A549 (cell line): ENCODE measurements around the gene DSCAML1.

Source experiments
- EHMT2 ChIP-seq: fragments of 200-600 bp; sonication (generic); IDR thresholded peaks from 2 replicates; pipeline ENCODE4 v1.6.1; 2016; ENCODE audit warnings: antibody characterized with exemption, low read depth, mild to moderate bottlenecking, moderate library complexity
- EP300 ChIP-seq, 2 experiments: fragments of >200 bp; sonication (Bioruptor Twin); formaldehyde crosslinking; IDR thresholded peaks; 2 replicates in 1 of 2; 3 replicates in 1 of 2; pipeline ENCODE4 v1.6.1; 2016 to 2017
- KDM1A ChIP-seq: fragments of 200-600 bp; sonication (generic); IDR thresholded peaks from 2 replicates; pipeline ENCODE4 v1.6.1; 2016; ENCODE audit warnings: low read depth, mild to moderate bottlenecking
- MYC ChIP-seq: IDR thresholded peaks from 2 replicates; pipeline ENCODE4 v1.6.1; 2012; ENCODE audit warnings: mild to moderate bottlenecking, inconsistent platforms, low read length, improper control_type of control experiment, borderline replicate concordance
- SMC3 ChIP-seq: fragments of >200 bp; sonication (Bioruptor Twin); formaldehyde crosslinking; IDR thresholded peaks from 3 replicates; pipeline ENCODE4 v1.6.1; 2018; ENCODE audit warnings: inconsistent platforms
- ZC3H11A ChIP-seq: fragments of 450-650 bp; IDR thresholded peaks from 2 replicates; pipeline ENCODE4 v1.6.1; 2014; ENCODE audit warnings: antibody characterized with exemption, mild to moderate bottlenecking
- TF ChIP-seq, protein P1 (sequence below): fragments of >200 bp; sonication (Bioruptor Twin); formaldehyde crosslinking; IDR thresholded peaks from 3 replicates; pipeline ENCODE4 v1.5.1; 2016
- TF ChIP-seq, protein P2 (sequence below): fragments of 200-600 bp; sonication (generic); IDR thresholded peaks from 2 replicates; pipeline ENCODE4 v1.6.1; 2016; ENCODE audit warnings: antibody characterized with exemption, mild to moderate bottlenecking, moderate library complexity

DNA sequence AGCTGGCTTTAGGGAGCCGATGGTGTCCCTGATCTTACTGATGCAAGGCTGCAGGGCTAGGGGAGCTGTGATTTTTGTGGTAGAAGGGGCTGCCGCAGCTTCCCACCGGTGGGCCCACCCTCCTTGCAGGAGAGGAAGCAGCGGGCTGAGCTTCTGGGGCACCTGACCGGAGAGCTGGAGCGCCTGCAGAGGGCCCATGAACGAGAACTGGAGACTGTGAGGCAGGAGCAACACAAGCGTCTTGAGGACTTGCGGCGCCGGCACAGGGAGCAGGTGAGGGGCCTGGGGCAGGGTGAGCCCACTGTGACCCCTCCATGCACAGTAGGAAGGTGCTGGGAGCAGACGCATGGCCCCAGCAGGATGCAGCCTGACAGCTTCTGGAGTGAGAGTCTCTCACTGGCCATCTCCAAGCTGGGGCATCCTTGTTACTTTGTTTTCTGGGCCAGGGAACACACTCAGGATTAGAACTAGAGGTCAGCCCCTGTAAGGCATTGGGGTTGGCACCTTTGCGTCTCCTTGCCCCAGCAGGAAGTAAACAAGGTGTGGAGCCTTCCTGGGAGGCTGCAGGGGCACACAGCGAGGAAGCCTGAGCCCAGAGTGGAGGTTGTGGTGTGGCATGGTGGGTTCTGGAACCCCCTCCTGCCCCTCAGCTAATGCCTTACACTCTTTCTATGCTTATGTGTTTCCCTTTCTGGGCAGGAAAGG lies 402.6 kb downstream of the DSCAML1 start:
- TF ChIP-seq, protein P1, sequence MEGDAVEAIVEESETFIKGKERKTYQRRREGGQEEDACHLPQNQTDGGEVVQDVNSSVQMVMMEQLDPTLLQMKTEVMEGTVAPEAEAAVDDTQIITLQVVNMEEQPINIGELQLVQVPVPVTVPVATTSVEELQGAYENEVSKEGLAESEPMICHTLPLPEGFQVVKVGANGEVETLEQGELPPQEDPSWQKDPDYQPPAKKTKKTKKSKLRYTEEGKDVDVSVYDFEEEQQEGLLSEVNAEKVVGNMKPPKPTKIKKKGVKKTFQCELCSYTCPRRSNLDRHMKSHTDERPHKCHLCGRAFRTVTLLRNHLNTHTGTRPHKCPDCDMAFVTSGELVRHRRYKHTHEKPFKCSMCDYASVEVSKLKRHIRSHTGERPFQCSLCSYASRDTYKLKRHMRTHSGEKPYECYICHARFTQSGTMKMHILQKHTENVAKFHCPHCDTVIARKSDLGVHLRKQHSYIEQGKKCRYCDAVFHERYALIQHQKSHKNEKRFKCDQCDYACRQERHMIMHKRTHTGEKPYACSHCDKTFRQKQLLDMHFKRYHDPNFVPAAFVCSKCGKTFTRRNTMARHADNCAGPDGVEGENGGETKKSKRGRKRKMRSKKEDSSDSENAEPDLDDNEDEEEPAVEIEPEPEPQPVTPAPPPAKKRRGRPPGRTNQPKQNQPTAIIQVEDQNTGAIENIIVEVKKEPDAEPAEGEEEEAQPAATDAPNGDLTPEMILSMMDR = no peak
- no peak for TF ChIP-seq SMC3
- no peak for TF ChIP-seq EP300 (IDR thresholded peaks at IDR 0.05)
- TF ChIP-seq, protein P2, sequence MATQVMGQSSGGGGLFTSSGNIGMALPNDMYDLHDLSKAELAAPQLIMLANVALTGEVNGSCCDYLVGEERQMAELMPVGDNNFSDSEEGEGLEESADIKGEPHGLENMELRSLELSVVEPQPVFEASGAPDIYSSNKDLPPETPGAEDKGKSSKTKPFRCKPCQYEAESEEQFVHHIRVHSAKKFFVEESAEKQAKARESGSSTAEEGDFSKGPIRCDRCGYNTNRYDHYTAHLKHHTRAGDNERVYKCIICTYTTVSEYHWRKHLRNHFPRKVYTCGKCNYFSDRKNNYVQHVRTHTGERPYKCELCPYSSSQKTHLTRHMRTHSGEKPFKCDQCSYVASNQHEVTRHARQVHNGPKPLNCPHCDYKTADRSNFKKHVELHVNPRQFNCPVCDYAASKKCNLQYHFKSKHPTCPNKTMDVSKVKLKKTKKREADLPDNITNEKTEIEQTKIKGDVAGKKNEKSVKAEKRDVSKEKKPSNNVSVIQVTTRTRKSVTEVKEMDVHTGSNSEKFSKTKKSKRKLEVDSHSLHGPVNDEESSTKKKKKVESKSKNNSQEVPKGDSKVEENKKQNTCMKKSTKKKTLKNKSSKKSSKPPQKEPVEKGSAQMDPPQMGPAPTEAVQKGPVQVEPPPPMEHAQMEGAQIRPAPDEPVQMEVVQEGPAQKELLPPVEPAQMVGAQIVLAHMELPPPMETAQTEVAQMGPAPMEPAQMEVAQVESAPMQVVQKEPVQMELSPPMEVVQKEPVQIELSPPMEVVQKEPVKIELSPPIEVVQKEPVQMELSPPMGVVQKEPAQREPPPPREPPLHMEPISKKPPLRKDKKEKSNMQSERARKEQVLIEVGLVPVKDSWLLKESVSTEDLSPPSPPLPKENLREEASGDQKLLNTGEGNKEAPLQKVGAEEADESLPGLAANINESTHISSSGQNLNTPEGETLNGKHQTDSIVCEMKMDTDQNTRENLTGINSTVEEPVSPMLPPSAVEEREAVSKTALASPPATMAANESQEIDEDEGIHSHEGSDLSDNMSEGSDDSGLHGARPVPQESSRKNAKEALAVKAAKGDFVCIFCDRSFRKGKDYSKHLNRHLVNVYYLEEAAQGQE = no peak
- no peak for TF ChIP-seq EHMT2
- no peak for TF ChIP-seq ZC3H11A
- no peak for TF ChIP-seq KDM1A
- TF ChIP-seq MYC = no peak
